NCI-H1417 (cell line): Measurements from ENCODE around the gene AIPL1.
A peak's percentile ranks its signal among the peaks of the same experiment; 100 is the strongest.

ENCODE experiments used
- DNase-seq, 3 experiments: peaks; one replicate each; lab custom pipeline; 2025; lab: John Stamatoyannopoulos, UW

Gene AIPL1

DNA sequence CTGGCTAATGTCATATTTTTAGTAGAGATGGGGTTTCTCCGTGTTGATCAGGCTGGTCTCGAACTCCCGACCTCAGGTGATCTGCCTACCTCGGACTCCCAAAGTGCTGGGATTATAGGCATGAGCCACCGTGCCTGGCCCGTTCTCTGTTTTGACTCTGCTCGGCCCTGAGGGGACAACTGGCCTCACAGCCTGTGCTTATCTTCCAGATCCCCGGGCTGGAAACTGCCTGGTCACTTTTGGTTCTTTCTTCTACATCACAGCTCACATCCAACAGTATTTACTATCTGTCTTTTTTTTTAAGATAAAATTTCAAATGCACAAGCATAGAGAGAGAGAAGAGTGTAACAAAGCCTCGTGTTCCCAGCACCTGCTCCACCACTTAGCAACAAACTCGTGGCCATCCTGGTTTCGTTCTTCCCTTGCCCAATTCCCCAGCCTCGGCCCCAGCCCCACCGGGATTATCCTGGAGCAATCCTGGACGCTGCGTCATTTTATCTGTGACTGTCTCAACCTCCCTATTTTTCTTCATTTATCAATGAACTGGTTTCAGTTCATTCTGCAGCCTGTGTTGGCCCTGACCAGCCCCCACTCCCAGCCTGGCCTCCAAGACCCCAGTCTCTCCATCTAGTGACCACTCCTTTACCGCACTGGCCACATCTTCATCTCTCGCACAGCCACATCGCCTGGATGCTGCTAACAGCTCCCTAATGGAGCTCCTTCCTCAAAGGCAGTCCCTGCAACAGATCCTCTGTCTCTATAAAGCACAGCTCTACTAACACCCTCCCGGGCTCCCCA lies 30.5 kb upstream of the AIPL1 start:
- DNase-seq: no peak

GRCh38 chr17:6464446-6465041 lies 29.6 kb upstream of the AIPL1 start:
- DNase-seq: no peak

DNA sequence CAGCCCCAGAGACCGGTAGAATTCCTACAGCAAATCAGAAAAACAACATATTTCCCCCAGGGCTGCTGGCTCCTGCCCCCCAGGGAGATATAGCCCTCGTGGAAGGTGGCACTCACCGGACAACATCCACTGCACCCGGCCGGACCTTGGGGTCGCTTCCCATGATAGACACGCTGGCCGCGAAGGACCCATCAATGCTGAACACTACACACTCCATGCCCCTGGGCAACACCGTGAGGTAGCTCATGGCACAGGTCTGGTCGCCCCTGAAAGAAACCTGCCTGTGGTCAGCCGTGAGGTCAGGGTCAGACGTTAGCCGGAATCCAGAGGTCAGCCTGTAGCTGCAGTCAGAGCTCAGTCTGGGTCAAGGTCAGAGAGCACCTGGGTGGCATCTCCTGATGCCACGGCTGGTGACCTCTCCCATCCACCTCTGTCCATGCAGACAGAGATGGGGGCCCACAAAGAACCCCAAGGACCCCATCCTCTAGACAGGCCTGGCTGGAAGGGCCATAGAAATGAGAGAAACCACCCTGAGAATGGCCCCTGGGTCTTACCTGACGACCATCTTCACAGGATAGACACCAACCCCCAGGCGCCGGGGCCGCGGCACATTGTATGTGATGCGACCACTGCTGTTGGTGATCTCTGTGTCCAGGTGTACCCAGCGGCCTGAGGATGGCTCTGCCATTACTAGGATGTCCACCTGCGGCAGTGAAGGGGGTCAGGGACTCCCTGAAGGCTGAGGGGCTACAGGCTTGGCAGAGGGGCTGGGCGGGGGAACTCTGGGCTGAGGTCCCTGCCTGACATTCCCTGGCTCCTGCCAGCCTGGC lies 28.9 kb upstream of the AIPL1 start:
- no peak for DNase-seq

DNA sequence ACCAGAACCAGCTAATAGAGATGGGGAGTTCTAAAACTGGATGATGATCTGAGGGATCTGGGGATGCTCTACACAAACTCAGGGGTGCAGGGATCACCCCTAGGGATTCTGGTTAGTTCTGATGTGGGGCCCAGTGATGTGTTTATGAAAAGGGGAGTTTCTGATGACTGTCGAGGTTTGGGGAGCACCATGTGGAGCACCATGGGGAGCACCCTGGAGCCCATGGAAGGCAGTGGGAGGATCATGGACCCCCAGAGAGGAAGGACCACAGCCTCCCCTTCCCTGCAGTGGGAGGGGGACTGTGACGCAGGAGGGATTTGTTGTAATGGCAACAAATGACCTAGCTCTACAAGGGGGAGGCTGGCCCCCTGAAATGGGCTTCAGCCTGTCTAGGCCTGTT lies 27.8 kb upstream of the AIPL1 start:
- no peak for DNase-seq

DNA sequence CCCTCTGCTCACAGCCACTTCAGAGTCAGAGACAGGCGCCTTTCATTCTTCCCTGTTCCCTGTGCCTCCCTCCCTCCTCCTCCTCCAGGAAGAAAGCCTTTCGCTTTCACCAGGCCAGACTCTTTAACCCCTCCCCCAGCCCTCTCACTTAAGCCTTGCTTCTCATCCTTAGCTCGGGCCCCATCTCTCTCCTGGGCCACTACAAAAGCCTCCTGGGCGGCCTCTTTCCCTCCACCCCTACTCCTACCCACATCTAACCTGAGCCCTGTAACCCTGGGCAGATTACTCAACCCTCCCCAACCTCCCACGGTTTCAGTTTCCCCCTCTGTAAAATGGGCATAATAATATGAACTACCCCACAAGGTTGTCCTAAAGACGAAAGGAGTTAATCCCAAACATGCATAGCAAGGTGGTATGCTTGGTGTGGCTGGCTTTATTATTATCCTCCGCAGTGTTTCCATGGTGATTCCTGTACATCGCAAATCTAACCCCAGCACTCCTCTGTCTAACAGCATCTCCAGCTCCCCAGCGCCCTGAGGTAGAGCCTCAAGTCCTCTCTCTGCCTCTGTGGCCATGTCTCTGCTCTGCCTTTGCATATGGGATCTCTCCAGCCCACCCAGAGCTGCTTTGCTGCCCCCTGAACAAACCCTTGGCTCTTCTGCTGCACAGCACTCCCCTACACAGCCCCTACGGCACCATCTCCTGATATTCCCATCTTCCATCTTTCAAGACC lies 27.0 kb upstream of the AIPL1 start:
- DNase-seq: no peak

DNA sequence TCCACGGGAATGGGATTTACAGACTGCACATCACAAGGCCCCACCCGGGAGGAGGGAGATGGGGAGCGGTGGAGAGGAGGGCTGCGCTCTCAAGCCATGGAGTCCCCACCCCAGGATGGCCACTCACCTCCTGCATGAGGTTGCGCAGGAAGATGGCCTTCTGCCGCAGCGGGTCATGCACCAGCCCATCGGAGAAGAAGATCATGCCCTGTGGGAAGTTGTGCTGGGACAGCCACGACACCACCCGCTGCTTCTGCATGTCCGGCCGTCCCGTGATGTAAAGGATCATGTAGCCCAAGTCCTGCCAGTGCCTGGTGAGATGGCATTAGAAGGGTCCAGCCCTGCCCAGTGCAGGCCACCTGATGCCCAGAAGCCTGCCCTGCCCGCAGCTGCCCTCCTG lies 26.3 kb upstream of the AIPL1 start:
- no peak for DNase-seq

DNA sequence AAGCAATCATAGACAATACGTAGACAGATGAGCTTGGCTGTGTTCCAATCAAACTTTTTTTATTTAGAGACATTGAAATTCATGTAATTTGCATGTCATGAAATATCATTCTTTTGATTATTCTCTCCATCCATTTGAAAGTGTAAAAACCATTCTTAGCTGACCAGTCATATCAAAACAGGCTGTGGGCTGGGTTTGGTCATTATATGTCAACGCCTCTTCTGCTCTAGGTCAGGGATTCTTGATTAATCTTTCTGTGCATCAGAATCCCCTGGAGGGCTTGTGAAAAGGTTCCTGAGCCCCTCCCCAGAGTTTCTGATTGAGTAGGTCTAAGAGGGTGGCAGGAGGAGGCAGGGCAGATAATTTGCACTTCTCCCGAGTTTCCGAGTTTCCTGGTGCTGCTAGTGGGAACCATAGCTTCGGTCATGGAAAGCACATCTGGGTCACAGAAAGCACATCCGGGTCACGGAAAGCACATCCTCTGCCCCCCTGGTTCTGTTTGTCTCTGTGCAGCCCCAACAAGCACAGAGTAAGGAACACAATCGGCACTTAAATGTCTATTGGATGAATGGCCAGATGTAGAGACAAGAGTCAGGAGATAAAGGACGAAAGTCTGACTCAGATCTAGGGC lies 25.7 kb upstream of the AIPL1 start:
- DNase-seq: no peak

DNA sequence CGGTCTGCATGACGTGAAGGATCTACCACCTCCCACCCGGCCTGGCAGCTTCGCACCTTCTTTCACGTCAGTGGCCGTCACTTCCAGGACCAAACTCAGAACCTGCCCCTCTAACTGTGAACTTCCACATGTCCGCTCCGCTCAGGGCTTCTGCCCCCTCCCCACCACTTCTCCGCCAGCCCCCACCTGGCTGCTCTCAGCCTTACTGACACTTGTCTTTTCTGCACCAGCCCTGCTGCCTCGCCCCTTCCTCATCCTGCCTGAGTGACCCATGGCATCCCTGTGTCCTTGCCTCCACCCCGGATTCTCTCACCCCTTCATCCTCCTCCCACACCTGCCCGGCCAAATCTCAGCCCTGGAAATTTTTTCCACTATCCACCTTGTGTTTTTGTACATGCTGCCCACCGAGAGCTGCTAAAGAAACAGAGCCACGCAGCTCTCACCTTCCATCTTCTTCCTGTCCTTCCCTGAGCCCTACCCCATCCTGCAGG lies 23.6 kb upstream of the AIPL1 start:
- no peak for DNase-seq

- DNase-seq: no peak
Observed at GRCh38 chr17:6457688-6458459, 23.0 kb upstream of the AIPL1 start.

DNA sequence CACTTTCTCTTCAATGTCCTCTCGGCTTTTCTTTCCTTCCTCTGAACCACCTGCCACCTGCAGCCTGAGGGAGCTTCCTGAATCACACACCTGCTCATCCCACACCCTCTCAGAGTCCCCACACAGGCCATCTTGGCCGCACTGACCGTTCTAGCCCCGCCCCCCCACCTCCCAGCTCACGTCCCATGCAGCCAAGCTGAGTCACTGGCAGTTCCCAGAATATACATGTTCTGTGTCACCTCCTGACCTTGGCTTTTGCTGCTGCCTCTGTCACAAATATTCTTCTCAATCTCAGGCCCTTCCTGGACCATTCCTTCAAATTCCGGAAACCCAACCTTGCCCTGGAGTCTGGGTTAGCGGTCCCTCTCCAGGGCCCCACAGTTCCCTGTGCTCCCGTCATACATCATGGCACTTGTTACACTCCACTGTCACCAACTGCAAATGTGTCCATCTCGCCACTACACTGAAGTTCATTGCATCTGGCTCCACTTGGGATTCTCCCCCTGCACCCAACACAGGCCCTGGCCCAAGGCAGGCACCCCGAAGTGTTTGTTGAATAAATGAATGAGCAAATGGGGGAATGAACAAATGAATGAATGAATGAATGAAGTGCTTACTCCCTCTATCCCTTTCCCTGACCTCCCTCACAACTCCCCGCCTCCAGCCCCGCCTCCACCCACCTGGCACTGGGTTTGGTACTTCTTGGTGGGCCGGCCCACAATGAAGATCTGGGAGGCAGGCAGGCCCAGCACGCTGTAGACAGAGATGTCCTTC lies 22.2 kb upstream of the AIPL1 start:
- DNase-seq: no peak

DNA sequence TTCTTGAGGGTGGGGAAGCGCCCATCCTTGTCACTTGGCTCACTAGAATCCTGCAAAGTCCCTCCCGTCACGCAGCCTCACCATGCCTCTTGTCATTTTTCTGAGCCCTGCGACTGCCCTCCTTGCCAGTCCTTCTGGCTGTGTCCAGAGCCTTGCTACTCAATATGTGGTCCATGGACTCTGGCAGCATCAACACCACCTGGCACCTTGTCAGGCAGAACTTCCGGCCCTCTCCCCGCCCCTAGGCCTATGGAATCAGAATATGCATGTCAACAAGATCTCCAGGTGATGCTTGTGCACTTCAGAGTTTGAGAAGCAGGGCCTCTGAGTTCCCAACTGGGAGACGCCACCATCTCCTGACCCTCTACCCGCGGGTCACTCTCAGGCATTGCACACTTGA lies 21.4 kb upstream of the AIPL1 start:
- DNase-seq: peak in 1 of 3 experiments; percentile 1

DNA sequence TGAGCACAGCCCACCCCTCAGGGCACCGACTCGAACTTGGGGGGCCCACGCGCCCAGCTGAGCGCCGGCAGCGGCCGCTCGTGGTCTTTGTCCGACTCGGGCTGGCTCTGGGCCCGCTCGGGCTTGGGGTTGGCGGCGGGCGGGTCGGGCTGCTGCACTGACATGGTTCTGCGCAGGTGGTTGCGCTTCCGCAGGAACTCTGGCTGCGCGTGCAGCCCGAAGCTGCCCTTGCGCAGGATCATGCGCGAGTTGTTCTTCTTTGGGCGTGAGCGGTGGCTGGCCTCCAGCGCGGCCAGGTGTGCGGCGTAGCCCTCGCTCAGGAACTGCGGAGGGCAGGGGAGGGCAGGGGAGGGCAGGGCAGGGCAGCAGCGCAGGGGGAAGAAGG lies 20.4 kb upstream of the AIPL1 start:
- DNase-seq: peak in 1 of 3 experiments; percentile 35

GRCh38 chr17:6454495-6455320 lies 19.8 kb upstream of the AIPL1 start:
- DNase-seq: no peak

- DNase-seq: no peak
Observed at GRCh38 chr17:6453279-6454024, 18.5 kb upstream of the AIPL1 start.

DNA sequence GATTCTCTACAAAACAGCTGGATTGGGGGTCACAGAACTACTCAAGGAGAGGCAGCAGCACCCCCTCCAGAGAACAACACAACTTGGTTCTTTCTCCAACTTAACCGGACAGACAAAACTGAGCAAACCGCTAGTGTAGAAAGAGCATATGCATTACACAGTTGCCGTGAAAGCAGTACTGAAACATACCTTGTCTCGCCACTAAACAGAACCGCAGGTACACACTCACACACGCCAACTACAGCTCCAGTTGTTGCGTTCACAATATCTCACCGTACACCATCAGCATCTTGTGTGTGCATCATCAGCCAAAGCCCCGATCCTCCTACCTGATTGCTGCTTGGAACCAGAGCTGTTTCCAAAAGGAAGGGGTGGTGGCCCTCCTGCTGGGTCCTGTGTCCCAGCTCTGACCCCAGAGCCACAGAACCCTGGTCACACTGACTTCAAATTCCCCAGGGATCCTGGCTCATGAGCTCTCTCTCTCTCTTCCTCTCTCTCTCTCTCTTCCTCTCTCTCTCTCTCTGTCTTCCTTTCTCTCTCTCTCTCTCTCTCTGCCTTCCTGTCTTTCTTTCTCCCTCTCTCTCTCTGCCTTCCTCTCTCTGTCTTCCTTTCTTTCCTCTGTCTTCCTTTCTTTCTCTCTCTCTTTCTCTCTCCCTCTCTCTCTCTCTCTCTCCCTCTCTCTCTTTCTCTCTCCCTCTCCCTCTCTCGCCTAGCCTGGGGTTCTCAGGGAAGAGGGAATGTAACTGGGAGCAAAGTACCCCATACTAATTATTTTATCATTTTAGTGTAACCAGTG lies 17.7 kb upstream of the AIPL1 start:
- no peak for DNase-seq

- DNase-seq: no peak
Observed at GRCh38 chr17:6450926-6451832, 16.3 kb upstream of the AIPL1 start.

DNA sequence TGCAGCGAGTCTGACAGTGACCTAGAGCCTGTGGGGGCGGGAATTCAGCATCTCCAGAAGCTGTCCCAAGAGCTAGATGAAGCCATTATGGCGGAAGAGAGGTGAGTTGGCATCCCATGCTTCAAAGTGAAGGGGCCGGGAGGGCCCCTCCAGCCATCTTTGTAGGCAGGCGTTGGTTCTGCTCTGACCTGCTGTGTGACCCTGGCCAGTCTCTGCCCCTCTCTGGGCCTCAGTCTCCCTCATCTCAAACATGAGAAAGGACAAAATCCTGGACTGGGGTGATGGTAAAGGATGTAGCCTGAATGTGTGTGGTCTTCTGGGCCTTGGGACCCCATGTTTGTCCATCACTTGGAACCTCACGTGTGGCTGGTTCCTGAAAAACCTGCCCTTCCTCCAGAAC lies 14.4 kb upstream of the AIPL1 start:
- no peak for DNase-seq
